SK-N-SH (cell line): ENCODE data around the gene RAP2A. TPM values are rescaled to one million over a fixed set of nuclear protein-coding genes. Genes with fewer than 3 reads are reported as not detected.

ENCODE experiments used
- CTCF ChIA-PET: fragments of 300-600, 350-600 bp; formaldehyde crosslinking; extraction: SDS; loops from one replicate; lab custom pipeline; 2021; lab: Yijun Ruan, JAX
- POLR2A ChIA-PET: fragments of 350-600 bp; sonication (Branson Sonifier 250); formaldehyde crosslinking; extraction: SDS; loops from one replicate; lab custom pipeline; 2020; ENCODE audit warnings: antibody characterized with exemption, inconsistent platforms; lab: Yijun Ruan, JAX
- DNase-seq: peaks from one replicate; pipeline ENCODE4 v3.0.0; 2012
- H2AFZ ChIP-seq: fragments of 200-600 bp; sonication (generic); 2 replicates; pipeline ENCODE4 v1.8.1; 2016; ENCODE audit warnings: antibody characterized with exemption, mild to moderate bottlenecking, low read depth
- H3F3A ChIP-seq: fragments of 200-600 bp; sonication (generic); replicated peaks from 2 replicates; pipeline ENCODE3; 2016; ENCODE audit warnings: antibody characterized with exemption, mild to moderate bottlenecking; ENCODE audit not compliant: insufficient read depth
- H3K27ac ChIP-seq, 2 experiments: fragments of 200-500 bp in 1 of 2; fragments of 200-600 bp in 1 of 2; sonication (Bioruptor generic) in 1 of 2; sonication (generic), shearing (Covaris generic) in 1 of 2; 2 replicates each; pipeline versions ENCODE4 v1.5.1 to v1.6.1; 2014 to 2016; ENCODE audit warnings: low read depth in 2 of 2, inconsistent platforms in 1 of 2, low read length in 1 of 2, mild to moderate bottlenecking in 1 of 2, mixed read lengths in 1 of 2
- H3K27me3 ChIP-seq: fragments of 200-600 bp; sonication (generic), shearing (Covaris generic); 2 replicates; pipeline ENCODE4 v1.6.1; 2016; ENCODE audit warnings: mixed run types; ENCODE audit not compliant: insufficient read depth
- H3K36me3 ChIP-seq, 2 experiments: fragments of 200-500 bp in 1 of 2; fragments of 200-600 bp in 1 of 2; sonication (Bioruptor generic) in 1 of 2; sonication (generic) in 1 of 2; replicated peaks in 1 of 2; 2 replicates each; pipeline versions ENCODE3 to v1.5.1; 2014 to 2016; ENCODE audit warnings: low read length in 1 of 2, mild to moderate bottlenecking in 1 of 2; ENCODE audit not compliant: insufficient read depth in 2 of 2, control insufficient read depth in 1 of 2
- H3K4me1 ChIP-seq, 2 experiments: fragments of 200-500 bp in 1 of 2; fragments of 200-600 bp in 1 of 2; sonication (Bioruptor generic) in 1 of 2; sonication (generic), shearing (Covaris generic) in 1 of 2; 2 replicates each; pipeline versions ENCODE4 v1.5.1 to v1.6.1; 2014 to 2016; ENCODE audit warnings: low read depth in 1 of 2, low read length in 1 of 2, mixed run types in 1 of 2; ENCODE audit not compliant: insufficient read depth in 2 of 2, control insufficient read depth in 1 of 2
- H3K4me2 ChIP-seq: fragments of 200-600 bp; sonication (generic), shearing (Covaris generic); 2 replicates; pipeline ENCODE4 v1.6.1; 2017; ENCODE audit warnings: mixed run types
- H3K4me3 ChIP-seq, 2 experiments: fragments of 200-500 bp in 1 of 2; fragments of 200-600 bp in 1 of 2; sonication (Bioruptor generic) in 1 of 2; sonication (generic), shearing (Covaris generic) in 1 of 2; 2 replicates each; pipeline versions ENCODE4 v1.5.1 to v1.8.1; 2014 to 2016; ENCODE audit warnings: low read depth in 2 of 2, inconsistent platforms in 1 of 2, low read length in 1 of 2, mild to moderate bottlenecking in 1 of 2, mixed read lengths in 1 of 2, moderate library complexity in 1 of 2
- H3K79me2 ChIP-seq: fragments of 200-600 bp; sonication (generic); 2 replicates; pipeline ENCODE4 v1.8.1; 2017; ENCODE audit warnings: mild to moderate bottlenecking; ENCODE audit not compliant: insufficient read depth
- H3K9ac ChIP-seq: fragments of 200-600 bp; sonication (generic); 2 replicates; pipeline ENCODE4 v1.6.1; 2017; ENCODE audit warnings: mixed run types
- H3K9me2 ChIP-seq: fragments of 200-600 bp; sonication (generic); 2 replicates; pipeline ENCODE4 v1.6.1; 2017; ENCODE audit warnings: mixed run types
- H3K9me3 ChIP-seq: fragments of 200-600 bp; sonication (generic); 2 replicates; pipeline ENCODE4 v1.6.1; 2017; ENCODE audit warnings: mixed run types, mild to moderate bottlenecking, moderate library complexity
- H4K20me1 ChIP-seq: fragments of 200-600 bp; sonication (generic); 2 replicates; pipeline ENCODE4 v1.6.1; 2017; ENCODE audit warnings: mild to moderate bottlenecking, mixed run types; ENCODE audit not compliant: insufficient read depth
- CHD2 ChIP-seq: fragments of 150-350 bp; IDR thresholded peaks from 2 replicates; pipeline ENCODE4 v1.6.1; 2018; ENCODE audit warnings: low read length; ENCODE audit not compliant: partially characterized antibody
- ELF1 ChIP-seq: IDR thresholded peaks from 2 replicates; pipeline ENCODE4 v1.4.0; 2012
- EP300 ChIP-seq, 2 experiments: IDR thresholded peaks; 2 replicates each; pipeline versions ENCODE4 v1.4.0 to v1.6.1; 2012; ENCODE audit warnings: borderline replicate concordance in 1 of 2, low read depth in 1 of 2, low read length in 1 of 2
- EZH2phosphoT487 ChIP-seq: fragments of 200-600 bp; sonication (generic); IDR thresholded peaks from 2 replicates; pipeline ENCODE4 v1.6.1; 2017; ENCODE audit warnings: low read depth, mixed run types, mild to moderate bottlenecking, antibody characterized with exemption, moderate library complexity, borderline replicate concordance
- FOSL2 ChIP-seq: IDR thresholded peaks from 2 replicates; pipeline ENCODE4 v1.4.0; 2012; ENCODE audit warnings: low read depth, mild to moderate bottlenecking, moderate library complexity, borderline replicate concordance
- GABPA ChIP-seq: IDR thresholded peaks from 2 replicates; pipeline ENCODE4 v1.4.0; 2012; ENCODE audit warnings: low read depth, mild to moderate bottlenecking
- GATA2 ChIP-seq: sonication (generic); formaldehyde crosslinking; IDR thresholded peaks from 2 replicates; pipeline ENCODE4 v1.5.0; 2020; ENCODE audit warnings: mild to moderate bottlenecking, missing genetic modification reagents
- MAX ChIP-seq: IDR thresholded peaks from 2 replicates; pipeline ENCODE4 v1.4.0; 2012; ENCODE audit warnings: low read depth
- MEF2A ChIP-seq: IDR thresholded peaks from 2 replicates; pipeline ENCODE4 v1.4.0; 2012; ENCODE audit warnings: low read depth, borderline replicate concordance
- POLR2AphosphoS5 ChIP-seq: IDR thresholded peaks from 2 replicates; pipeline ENCODE4 v1.6.1; 2012; ENCODE audit warnings: low read depth, low read length
- RAD21 ChIP-seq: IDR thresholded peaks from 2 replicates; pipeline ENCODE4 v1.6.1; 2012; ENCODE audit warnings: mild to moderate bottlenecking, low read length
- RCOR1 ChIP-seq: fragments of 150-350 bp; IDR thresholded peaks from 2 replicates; pipeline ENCODE4 v1.6.1; 2017; ENCODE audit warnings: antibody characterized with exemption, low read length
- RFX5 ChIP-seq: IDR thresholded peaks from 2 replicates; pipeline ENCODE4 v1.6.1; 2012; ENCODE audit warnings: mild to moderate bottlenecking, improper control_type of control experiment, low read length
- SMC3 ChIP-seq: IDR thresholded peaks from 2 replicates; pipeline ENCODE4 v1.6.1; 2012; ENCODE audit warnings: low read depth, low read length, improper control_type of control experiment
- TCF12 ChIP-seq: IDR thresholded peaks from 2 replicates; pipeline ENCODE4 v1.4.0; 2012
- YY1 ChIP-seq: IDR thresholded peaks from 2 replicates; pipeline ENCODE4 v1.4.0; 2012; ENCODE audit warnings: low read depth, mild to moderate bottlenecking
- WGBS: methylation state at CpG from one replicate; pipeline ENCODE4 v1.1.6; 2017; ENCODE audit warnings: low lambda C conversion rate; 5-methylcytosine and 5-hydroxymethylcytosine counted together
- polyA plus RNA-seq, 3 experiments: library from polyadenylated mRNA; depleted of rRNA; stranded (reverse); fragments of >200 nt; gene quantifications; 2 replicates each; pipeline ENCODE4 v1.2.3, GENCODE V29; 2012
- TF ChIP-seq, protein P1 (sequence below): fragments of 150-350 bp; IDR thresholded peaks from 2 replicates; pipeline ENCODE4 v1.6.1; 2017; ENCODE audit warnings: antibody characterized with exemption, low read length, low read depth, borderline replicate concordance
- TF ChIP-seq, protein P2 (sequence below): IDR thresholded peaks from 2 replicates; pipeline ENCODE4 v1.6.1; 2012; ENCODE audit warnings: mild to moderate bottlenecking, low read depth, low read length, moderate library complexity
- TF ChIP-seq, protein P3 (sequence below): fragments of 150-350 bp; IDR thresholded peaks from 2 replicates; pipeline ENCODE4 v1.6.1; 2016; ENCODE audit warnings: mild to moderate bottlenecking, low read depth, low read length
- TF ChIP-seq, protein P4 (sequence below): IDR thresholded peaks from 2 replicates; pipeline ENCODE4; 2012

The RAP2A gene
- polyA plus RNA-seq, 1 of the 3 experiments (the other 2 are of a cell fraction), result 6.5 TPM

GRCh38 chr13:97515643-97516042, 81.7 kb downstream of the RAP2A start:
- no peaks in the 10 kb centered on the region for H3K9me2 ChIP-seq
- WGBS, result 15% methylated on average over 1 of the region's 1 CpG
- H3K27ac ChIP-seq, result no peak overlapping the region
- H4K20me1 ChIP-seq, result no peaks in the 10 kb centered on the region
- DNase-seq, result no peak
- no peaks in the 10 kb centered on the region for H3K36me3 ChIP-seq
- H3K4me2 ChIP-seq, result no peak overlapping the region
- H3F3A ChIP-seq, result no peaks in the 10 kb centered on the region
- ChIA-PET POLR2A (no interaction called here), CTCF (no interaction called here)
- H3K27me3 ChIP-seq, result no peaks in the 10 kb centered on the region
- H2AFZ ChIP-seq, result no peak overlapping the region
- H3K9ac ChIP-seq, result no peak overlapping the region
- TF ChIP-seq, protein P1, sequence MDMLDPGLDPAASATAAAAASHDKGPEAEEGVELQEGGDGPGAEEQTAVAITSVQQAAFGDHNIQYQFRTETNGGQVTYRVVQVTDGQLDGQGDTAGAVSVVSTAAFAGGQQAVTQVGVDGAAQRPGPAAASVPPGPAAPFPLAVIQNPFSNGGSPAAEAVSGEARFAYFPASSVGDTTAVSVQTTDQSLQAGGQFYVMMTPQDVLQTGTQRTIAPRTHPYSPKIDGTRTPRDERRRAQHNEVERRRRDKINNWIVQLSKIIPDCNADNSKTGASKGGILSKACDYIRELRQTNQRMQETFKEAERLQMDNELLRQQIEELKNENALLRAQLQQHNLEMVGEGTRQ, result no peak
- TF ChIP-seq FOSL2 (no peak), RAD21 (no peak), RCOR1 (no peak), ELF1 (no peak), TCF12 (no peak), MEF2A (no peak), RFX5 (no peak), CHD2 (no peak), GABPA (no peak), SMC3 (no peak), YY1 (no peak), EP300 (IDR thresholded peaks at IDR 0.05; ENCODE audit: borderline replicate concordance in 1 of 2, low read depth in 1 of 2, low read length in 1 of 2) (no peak), POLR2AphosphoS5 (no peak), EZH2phosphoT487 (no peak), GATA2 (CRISPR knock-in tag) (no peak), MAX (no peak)
- TF ChIP-seq, protein P2, sequence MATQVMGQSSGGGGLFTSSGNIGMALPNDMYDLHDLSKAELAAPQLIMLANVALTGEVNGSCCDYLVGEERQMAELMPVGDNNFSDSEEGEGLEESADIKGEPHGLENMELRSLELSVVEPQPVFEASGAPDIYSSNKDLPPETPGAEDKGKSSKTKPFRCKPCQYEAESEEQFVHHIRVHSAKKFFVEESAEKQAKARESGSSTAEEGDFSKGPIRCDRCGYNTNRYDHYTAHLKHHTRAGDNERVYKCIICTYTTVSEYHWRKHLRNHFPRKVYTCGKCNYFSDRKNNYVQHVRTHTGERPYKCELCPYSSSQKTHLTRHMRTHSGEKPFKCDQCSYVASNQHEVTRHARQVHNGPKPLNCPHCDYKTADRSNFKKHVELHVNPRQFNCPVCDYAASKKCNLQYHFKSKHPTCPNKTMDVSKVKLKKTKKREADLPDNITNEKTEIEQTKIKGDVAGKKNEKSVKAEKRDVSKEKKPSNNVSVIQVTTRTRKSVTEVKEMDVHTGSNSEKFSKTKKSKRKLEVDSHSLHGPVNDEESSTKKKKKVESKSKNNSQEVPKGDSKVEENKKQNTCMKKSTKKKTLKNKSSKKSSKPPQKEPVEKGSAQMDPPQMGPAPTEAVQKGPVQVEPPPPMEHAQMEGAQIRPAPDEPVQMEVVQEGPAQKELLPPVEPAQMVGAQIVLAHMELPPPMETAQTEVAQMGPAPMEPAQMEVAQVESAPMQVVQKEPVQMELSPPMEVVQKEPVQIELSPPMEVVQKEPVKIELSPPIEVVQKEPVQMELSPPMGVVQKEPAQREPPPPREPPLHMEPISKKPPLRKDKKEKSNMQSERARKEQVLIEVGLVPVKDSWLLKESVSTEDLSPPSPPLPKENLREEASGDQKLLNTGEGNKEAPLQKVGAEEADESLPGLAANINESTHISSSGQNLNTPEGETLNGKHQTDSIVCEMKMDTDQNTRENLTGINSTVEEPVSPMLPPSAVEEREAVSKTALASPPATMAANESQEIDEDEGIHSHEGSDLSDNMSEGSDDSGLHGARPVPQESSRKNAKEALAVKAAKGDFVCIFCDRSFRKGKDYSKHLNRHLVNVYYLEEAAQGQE, result no peak
- TF ChIP-seq, protein P3, sequence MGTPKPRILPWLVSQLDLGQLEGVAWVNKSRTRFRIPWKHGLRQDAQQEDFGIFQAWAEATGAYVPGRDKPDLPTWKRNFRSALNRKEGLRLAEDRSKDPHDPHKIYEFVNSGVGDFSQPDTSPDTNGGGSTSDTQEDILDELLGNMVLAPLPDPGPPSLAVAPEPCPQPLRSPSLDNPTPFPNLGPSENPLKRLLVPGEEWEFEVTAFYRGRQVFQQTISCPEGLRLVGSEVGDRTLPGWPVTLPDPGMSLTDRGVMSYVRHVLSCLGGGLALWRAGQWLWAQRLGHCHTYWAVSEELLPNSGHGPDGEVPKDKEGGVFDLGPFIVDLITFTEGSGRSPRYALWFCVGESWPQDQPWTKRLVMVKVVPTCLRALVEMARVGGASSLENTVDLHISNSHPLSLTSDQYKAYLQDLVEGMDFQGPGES, result no peak
- TF ChIP-seq, protein P4, sequence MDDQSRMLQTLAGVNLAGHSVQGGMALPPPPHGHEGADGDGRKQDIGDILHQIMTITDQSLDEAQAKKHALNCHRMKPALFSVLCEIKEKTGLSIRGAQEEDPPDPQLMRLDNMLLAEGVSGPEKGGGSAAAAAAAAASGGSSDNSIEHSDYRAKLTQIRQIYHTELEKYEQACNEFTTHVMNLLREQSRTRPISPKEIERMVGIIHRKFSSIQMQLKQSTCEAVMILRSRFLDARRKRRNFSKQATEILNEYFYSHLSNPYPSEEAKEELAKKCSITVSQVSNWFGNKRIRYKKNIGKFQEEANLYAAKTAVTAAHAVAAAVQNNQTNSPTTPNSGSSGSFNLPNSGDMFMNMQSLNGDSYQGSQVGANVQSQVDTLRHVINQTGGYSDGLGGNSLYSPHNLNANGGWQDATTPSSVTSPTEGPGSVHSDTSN, result no peak
- no peaks in the 10 kb centered on the region for H3K9me3 ChIP-seq
- H3K4me1 ChIP-seq, result no peaks in the 10 kb centered on the region
- H3K79me2 ChIP-seq, result no peaks in the 10 kb centered on the region
- H3K4me3 ChIP-seq, result no peak overlapping the region
